GM12878 (cell line): ENCODE results near the gene ABHD11. TPM values are rescaled to one million over a fixed set of nuclear protein-coding genes. Genes with fewer than 3 reads are reported as not detected.

ENCODE experiments used
- ATAC-seq: fragments of 200-7000 bp; cut with Tn5 transposase; 3 replicates; pipeline ENCODE4 v1.9.1; 2020; ENCODE audit warnings: mild to moderate bottlenecking, moderate library complexity
- BruUV-seq: library from RNA; stranded (reverse); fragments of 400-500 nt; replicated peaks from 2 replicates; lab custom pipeline; 2021; lab: Mats Ljungman, UMichigan
- CTCF ChIA-PET: fragments of 300-600 bp; sonication (Branson Sonifier 250); formaldehyde crosslinking; extraction: SDS; loops from one replicate; lab custom pipeline; 2021; ENCODE audit warnings: inconsistent platforms; lab: Yijun Ruan, JAX
- POLR2A ChIA-PET: fragments of 350-600 bp; formaldehyde crosslinking; extraction: SDS; loops from one replicate; lab custom pipeline; 2021; ENCODE audit warnings: inconsistent platforms; lab: Charles Lee
- RAD21 ChIA-PET: fragments of 300-600 bp; sonication (Branson Sonifier 250); formaldehyde crosslinking; loops from one replicate; lab custom pipeline; 2023; ENCODE audit warnings: antibody characterized with exemption; ENCODE audit not compliant: unreplicated experiment; lab: Charles Lee
- SMC1A ChIA-PET: fragments of 300-600 bp; sonication (Branson Sonifier 250); formaldehyde crosslinking; loops from one replicate; lab custom pipeline; 2023; ENCODE audit not compliant: unreplicated experiment, uncharacterized antibody; lab: Charles Lee
- DNase-seq: peaks from one replicate; pipeline ENCODE4 v3.0.0-alpha.2; 2011; ENCODE audit warnings: low read depth, low spot score
- FAIRE-seq: peaks from 3 replicates; lab custom pipeline; 2011; peaks lifted over from hg19 to GRCh38; lab: Jason Lieb, UNC
- H2AFZ ChIP-seq: 2 replicates; pipeline ENCODE4 v1.6.0; 2011; ENCODE audit warnings: low read depth, low read length, control low read depth; ENCODE audit not compliant: control insufficient read depth
- H3K27ac ChIP-seq: 2 replicates; pipeline ENCODE4 v1.5.1; 2011; ENCODE audit warnings: control low read depth; ENCODE audit not compliant: control insufficient read depth, insufficient read depth
- H3K27me3 ChIP-seq, 2 experiments: replicated peaks in 1 of 2; 2 replicates each; pipeline versions ENCODE4 v1.6.0 to v1.6.1; 2011; ENCODE audit warnings: low read length in 1 of 2; ENCODE audit not compliant: control insufficient read depth in 2 of 2, insufficient read depth in 2 of 2
- H3K36me3 ChIP-seq, 2 experiments: 2 replicates each; pipeline ENCODE4 v1.5.1; 2011; ENCODE audit warnings: low read length in 1 of 2; ENCODE audit not compliant: control insufficient read depth in 2 of 2, insufficient read depth in 2 of 2
- H3K4me1 ChIP-seq: 2 replicates; pipeline ENCODE4 v1.6.1; 2011; ENCODE audit warnings: mild to moderate bottlenecking, low read length, moderate library complexity, mixed read lengths; ENCODE audit not compliant: control insufficient read depth, insufficient read depth
- H3K4me2 ChIP-seq: 2 replicates; pipeline ENCODE4 v1.6.0; 2011; ENCODE audit warnings: control low read depth; ENCODE audit not compliant: control insufficient read depth, insufficient read depth
- H3K4me3 ChIP-seq: fragments of 200-600 bp; sonication (generic); 2 replicates; pipeline ENCODE4 v1.5.1; 2016
- H3K79me2 ChIP-seq: 2 replicates; pipeline ENCODE4 v1.6.0; 2011; ENCODE audit warnings: low read length; ENCODE audit not compliant: control insufficient read depth, insufficient read depth
- H3K9ac ChIP-seq: 2 replicates; pipeline ENCODE4 v1.8.0; 2011; ENCODE audit warnings: low read length, control low read depth, mixed read lengths; ENCODE audit not compliant: control insufficient read depth, insufficient read depth
- H3K9me3 ChIP-seq: replicated peaks from 3 replicates; pipeline ENCODE4 v1.5.1; 2011; ENCODE audit warnings: mild to moderate bottlenecking, low read length; ENCODE audit not compliant: control insufficient read depth, insufficient read depth
- H4K20me1 ChIP-seq: 2 replicates; pipeline ENCODE4 v1.6.0; 2011; ENCODE audit not compliant: control insufficient read depth, insufficient read depth
- BMI1 ChIP-seq: fragments of 450-650 bp; IDR thresholded peaks from 2 replicates; pipeline ENCODE4 v1.6.1; 2016; ENCODE audit warnings: mild to moderate bottlenecking, moderate library complexity, borderline replicate concordance
- CBX5 ChIP-seq: sonication (generic); IDR thresholded peaks from 2 replicates; pipeline ENCODE4 v1.6.1; 2016; ENCODE audit warnings: low read depth, moderate library complexity, mild to moderate bottlenecking, inconsistent platforms
- HDGF ChIP-seq: fragments of 450-650 bp; IDR thresholded peaks from 2 replicates; pipeline ENCODE4 v1.6.1; 2016; ENCODE audit warnings: antibody characterized with exemption
- RAD21 ChIP-seq: IDR thresholded peaks from 2 replicates; pipeline ENCODE4 v1.6.1; 2011; ENCODE audit warnings: mild to moderate bottlenecking, low read depth, low read length, moderate library complexity; ENCODE audit not compliant: insufficient read depth
- ZNF274 ChIP-seq: IDR thresholded peaks from one replicate; pipeline ENCODE4 v1.8.0; 2011; ENCODE audit not compliant: insufficient read length, insufficient read depth
- ZNF622 ChIP-seq: fragments of 450-650 bp; IDR thresholded peaks from 2 replicates; pipeline ENCODE4 v1.6.1; 2017; ENCODE audit warnings: mild to moderate bottlenecking, inconsistent platforms
- WGBS: methylation state at CpG from one replicate; pipeline ENCODE4 v1.1.6; 2016; ENCODE audit warnings: low lambda C conversion rate; ENCODE audit not compliant: insufficient replicate concordance, insufficient coverage; ENCODE audit errors: missing lambda C conversion rate; 5-methylcytosine and 5-hydroxymethylcytosine counted together
- in situ Hi-C: fragments of 300-500 bp; cut with MboI; formaldehyde crosslinking; loops from 9 replicates; pipeline ENCODE4 v1.14.3; 2018; ENCODE audit warnings: mixed read lengths
- intact Hi-C: fragments of 100-400 bp; cut with micrococcal nuclease; formaldehyde crosslinking; loops from one replicate; pipeline ENCODE4 v1.14.2; 2022; ENCODE audit not compliant: unreplicated experiment
- polyA plus RNA-seq, 11 experiments: library from polyadenylated mRNA; depleted of rRNA in 4 of 11; unstranded in 6 of 11; stranded (reverse) in 5 of 11; fragments of >200 nt; fragmentation: Nextera tagmentation in 4 of 11; fragmentation: Illumina TruSeq in 1 of 11; extraction: Ambion mirVana in 4 of 11; extraction: Trizol in 1 of 11; gene quantifications; 1 replicate in 1 of 11; 2 replicates in 10 of 11; pipeline versions ENCODE4 v1.2.1 to v1.2.3, GENCODE V29; 2011 to 2016; ENCODE audit warnings: inconsistent platforms in 2 of 11, missing spikeins in 2 of 11, low read depth in 1 of 11
- total RNA-seq, 4 experiments: library from RNA; depleted of rRNA in 3 of 4; stranded (reverse); fragments of >200 nt in 3 of 4; fragmentation: Illumina TruSeq in 1 of 4; extraction: Trizol in 1 of 4; gene quantifications; 2 replicates each; pipeline versions ENCODE4 v1.2.1 to v1.2.3, GENCODE V29; 2013 to 2021
- TF ChIP-seq, protein P1 (sequence below): fragments of 450-650 bp; IDR thresholded peaks from 2 replicates; pipeline ENCODE4 v1.6.1; 2017; ENCODE audit warnings: mild to moderate bottlenecking

The ABHD11 gene
- total and polyA plus RNA-seq, 10 of the 15 experiments (the other 5 are each of a cell fraction or from before 2014, with no cell fraction given) = 2.8 to 24.8 (median 10.1) TPM

GRCh38 chr7:73773700-73774517 is 35.3 kb upstream of the ABHD11 start:
- 64% methylated on average over 6 of the region's 6 CpGs for WGBS
- FAIRE-seq = no peak
- TF ChIP-seq BMI1 = no peak
- TF ChIP-seq ZNF622 = no peak
- no peak for TF ChIP-seq ZNF274
- no peak for TF ChIP-seq HDGF
- TF ChIP-seq CBX5 = no peak
- no peak for TF ChIP-seq RAD21
- TF ChIP-seq, protein P1, sequence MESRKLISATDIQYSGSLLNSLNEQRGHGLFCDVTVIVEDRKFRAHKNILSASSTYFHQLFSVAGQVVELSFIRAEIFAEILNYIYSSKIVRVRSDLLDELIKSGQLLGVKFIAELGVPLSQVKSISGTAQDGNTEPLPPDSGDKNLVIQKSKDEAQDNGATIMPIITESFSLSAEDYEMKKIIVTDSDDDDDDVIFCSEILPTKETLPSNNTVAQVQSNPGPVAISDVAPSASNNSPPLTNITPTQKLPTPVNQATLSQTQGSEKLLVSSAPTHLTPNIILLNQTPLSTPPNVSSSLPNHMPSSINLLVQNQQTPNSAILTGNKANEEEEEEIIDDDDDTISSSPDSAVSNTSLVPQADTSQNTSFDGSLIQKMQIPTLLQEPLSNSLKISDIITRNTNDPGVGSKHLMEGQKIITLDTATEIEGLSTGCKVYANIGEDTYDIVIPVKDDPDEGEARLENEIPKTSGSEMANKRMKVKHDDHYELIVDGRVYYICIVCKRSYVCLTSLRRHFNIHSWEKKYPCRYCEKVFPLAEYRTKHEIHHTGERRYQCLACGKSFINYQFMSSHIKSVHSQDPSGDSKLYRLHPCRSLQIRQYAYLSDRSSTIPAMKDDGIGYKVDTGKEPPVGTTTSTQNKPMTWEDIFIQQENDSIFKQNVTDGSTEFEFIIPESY = no peak

More at GRCh38 chr7:73773700-73774517, 35.3 kb upstream of the ABHD11 start:
- Histone ChIP-seq H3K4me3 (no peak overlapping the region), H3K4me2 (no peak overlapping the region), H3K9me3 (no peaks in the 10 kb centered on the region), H3K27me3 (peaks cover 0 to 2% of the 10 kb centered on the region in 2 experiments; a peak in 1 of 4 replicates), H4K20me1 (no peaks in the 10 kb centered on the region), H3K27ac (no peak overlapping the region), H3K9ac (no peak overlapping the region), H3K79me2 (no peaks in the 10 kb centered on the region), H3K4me1 (peaks cover 3% of the 10 kb centered on the region; the same call in 1 of the 2 replicates), H3K36me3 (no peaks in the 10 kb centered on the region), H2AFZ (no peak overlapping the region)
- ChIA-PET RAD21 (no interaction called here), CTCF (no interaction called here), SMC1A (no interaction called here), POLR2A (no interaction called here)
- in situ Hi-C loops (no loop called here), intact Hi-C loops (no loop called here)
- DNase-seq (no peak), ATAC-seq (no peak)
- BruUV-seq = no TSS peak
